Osteocyte (in vitro differentiated cells): ENCODE results near the gene RALGPS1. TPM values are rescaled to one million over a fixed set of nuclear protein-coding genes. Genes with fewer than 3 reads are reported as not detected.

Experiments
- DNase-seq: peaks from one replicate; pipeline ENCODE4 v3.0.0; 2021; ENCODE audit warnings: mixed read lengths; ENCODE audit not compliant: unreplicated experiment; ENCODE audit errors: extremely low spot score
- H3K27ac Mint-ChIP-seq: one replicate; pipeline ENCODE4 v1.8.0; 2021; ENCODE audit warnings: mild to moderate bottlenecking, mixed read lengths; ENCODE audit not compliant: unreplicated experiment
- H3K27me3 Mint-ChIP-seq: one replicate; pipeline ENCODE4 v1.8.0; 2021; ENCODE audit warnings: mixed read lengths; ENCODE audit not compliant: unreplicated experiment
- H3K36me3 Mint-ChIP-seq: one replicate; pipeline ENCODE4 v1.8.0; 2021; ENCODE audit warnings: mixed read lengths; ENCODE audit not compliant: unreplicated experiment
- H3K4me1 Mint-ChIP-seq: one replicate; pipeline ENCODE4 v1.8.0; 2021; ENCODE audit warnings: mixed read lengths; ENCODE audit not compliant: unreplicated experiment
- H3K4me3 Mint-ChIP-seq: one replicate; pipeline ENCODE4 v1.8.0; 2021; ENCODE audit warnings: mild to moderate bottlenecking, moderate library complexity, mixed read lengths; ENCODE audit not compliant: unreplicated experiment
- H3K9me3 Mint-ChIP-seq: one replicate; pipeline ENCODE4 v1.8.0; 2021; ENCODE audit warnings: mixed read lengths; ENCODE audit not compliant: unreplicated experiment
- total RNA-seq: library from RNA; stranded (reverse); gene quantifications from 2 replicates; pipeline ENCODE4 v1.2.1, GENCODE V29; 2021
- TF ChIP-seq, protein P1 (sequence below): fragments of 200-600 bp; sonication (generic); IDR thresholded peaks from 2 replicates; pipeline ENCODE4 v1.5.0; 2021; ENCODE audit warnings: antibody characterized with exemption, mild to moderate bottlenecking, moderate library complexity

RALGPS1 gene
- total RNA-seq, 1 donor from 2014 or later: 9.9 TPM

- H3K9me3 Mint-ChIP-seq: peaks cover 3% of the 10 kb centered on the region
Measured at GRCh38 chr9:127147251-127147650, 232.7 kb downstream of the RALGPS1 start.

DNA sequence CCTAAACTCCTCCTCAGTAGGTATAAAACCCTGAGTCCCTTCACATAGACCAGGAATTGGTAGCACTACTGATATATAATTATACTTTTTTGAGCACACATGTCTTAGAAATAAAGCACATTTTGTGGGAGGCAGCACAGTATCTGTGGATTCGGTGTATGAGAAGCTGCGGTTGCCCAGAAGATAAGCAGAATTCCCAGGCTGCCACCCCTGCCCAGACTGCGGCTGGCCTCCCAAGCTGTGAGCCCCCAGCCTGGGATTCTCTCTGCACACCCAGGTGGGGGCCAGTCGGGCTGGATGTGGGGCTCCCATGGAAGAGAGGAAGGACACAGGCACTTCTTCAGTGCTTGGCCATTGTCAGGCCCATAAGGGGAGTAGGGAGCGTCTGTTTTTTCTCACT is 233.4 kb downstream of the RALGPS1 start:
- Mint-ChIP-seq H3K27ac (no peak overlapping the region), H3K4me3 (no peak overlapping the region), H3K36me3 (no peaks in the 10 kb centered on the region), H3K9me3 (peaks cover 3% of the 10 kb centered on the region), H3K4me1 (peaks cover 10% of the 10 kb centered on the region), H3K27me3 (peaks cover 3% of the 10 kb centered on the region)
- no peak for DNase-seq
- TF ChIP-seq, protein P1, sequence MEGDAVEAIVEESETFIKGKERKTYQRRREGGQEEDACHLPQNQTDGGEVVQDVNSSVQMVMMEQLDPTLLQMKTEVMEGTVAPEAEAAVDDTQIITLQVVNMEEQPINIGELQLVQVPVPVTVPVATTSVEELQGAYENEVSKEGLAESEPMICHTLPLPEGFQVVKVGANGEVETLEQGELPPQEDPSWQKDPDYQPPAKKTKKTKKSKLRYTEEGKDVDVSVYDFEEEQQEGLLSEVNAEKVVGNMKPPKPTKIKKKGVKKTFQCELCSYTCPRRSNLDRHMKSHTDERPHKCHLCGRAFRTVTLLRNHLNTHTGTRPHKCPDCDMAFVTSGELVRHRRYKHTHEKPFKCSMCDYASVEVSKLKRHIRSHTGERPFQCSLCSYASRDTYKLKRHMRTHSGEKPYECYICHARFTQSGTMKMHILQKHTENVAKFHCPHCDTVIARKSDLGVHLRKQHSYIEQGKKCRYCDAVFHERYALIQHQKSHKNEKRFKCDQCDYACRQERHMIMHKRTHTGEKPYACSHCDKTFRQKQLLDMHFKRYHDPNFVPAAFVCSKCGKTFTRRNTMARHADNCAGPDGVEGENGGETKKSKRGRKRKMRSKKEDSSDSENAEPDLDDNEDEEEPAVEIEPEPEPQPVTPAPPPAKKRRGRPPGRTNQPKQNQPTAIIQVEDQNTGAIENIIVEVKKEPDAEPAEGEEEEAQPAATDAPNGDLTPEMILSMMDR: no peak

More at GRCh38 chr9:127147251-127147650, 232.7 kb downstream of the RALGPS1 start:
- no peak overlapping the region for H3K4me3 Mint-ChIP-seq
- peaks cover 3% of the 10 kb centered on the region for H3K27me3 Mint-ChIP-seq
- H3K4me1 Mint-ChIP-seq: peaks cover 12% of the 10 kb centered on the region
- no peak for DNase-seq
- no peaks in the 10 kb centered on the region for H3K36me3 Mint-ChIP-seq
- no peak overlapping the region for H3K27ac Mint-ChIP-seq
- TF ChIP-seq, protein P1: no peak

- Mint-ChIP-seq H3K36me3 (no peaks in the 10 kb centered on the region), H3K9me3 (peaks cover 3% of the 10 kb centered on the region), H3K27me3 (peaks cover 3% of the 10 kb centered on the region), H3K4me3 (no peak overlapping the region), H3K27ac (no peak overlapping the region), H3K4me1 (peaks cover 4% of the 10 kb centered on the region)
- no peak for DNase-seq
- TF ChIP-seq, protein P1: no peak
Measured at GRCh38 chr9:127149010-127149409, 234.4 kb downstream of the RALGPS1 start.

- peaks cover 3% of the 10 kb centered on the region for H3K9me3 Mint-ChIP-seq
- peaks cover 3% of the 10 kb centered on the region for H3K27me3 Mint-ChIP-seq
- peaks cover 9% of the 10 kb centered on the region for H3K4me1 Mint-ChIP-seq
- TF ChIP-seq, protein P1: no peak
- no peak overlapping the region for H3K27ac Mint-ChIP-seq
- no peak overlapping the region for H3K4me3 Mint-ChIP-seq
- no peak for DNase-seq
- H3K36me3 Mint-ChIP-seq: no peaks in the 10 kb centered on the region
Measured at GRCh38 chr9:127149463-127150390, 235.1 kb downstream of the RALGPS1 start.

DNA sequence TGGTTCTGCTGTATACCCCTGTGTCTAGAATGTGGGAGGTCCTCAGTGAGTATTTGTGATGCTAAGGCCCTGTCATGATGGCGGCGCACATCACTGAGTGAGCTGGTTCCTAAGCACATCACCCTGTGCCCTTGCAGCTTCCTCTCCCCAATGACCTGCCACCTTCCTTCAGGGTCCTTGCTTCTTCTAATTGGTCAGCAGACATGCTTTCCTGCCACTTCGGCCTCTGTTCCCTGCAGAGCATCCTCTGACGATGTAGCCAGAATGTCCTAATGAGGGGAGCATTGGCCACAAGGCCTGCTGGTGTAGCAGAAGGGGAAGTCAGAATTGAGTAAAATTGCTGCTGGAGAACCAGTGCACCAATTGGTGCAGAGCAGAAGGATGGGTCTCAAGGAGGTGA is 238.9 kb downstream of the RALGPS1 start:
- TF ChIP-seq, protein P1: no peak
- Mint-ChIP-seq H3K4me1 (peaks cover 18% of the 10 kb centered on the region), H3K27me3 (peaks cover 3% of the 10 kb centered on the region), H3K27ac (no peak overlapping the region), H3K36me3 (no peaks in the 10 kb centered on the region), H3K9me3 (no peaks in the 10 kb centered on the region), H3K4me3 (no peak overlapping the region)
- peak; percentile 64 for DNase-seq
